HT1080 (cell line): Measurements from ENCODE around the gene NEU4. TPM values are rescaled to one million over a fixed set of nuclear protein-coding genes. Genes with fewer than 3 reads are reported as not detected.
"Not testable (repeated sequence)": the region's sequence is repeated elsewhere in the genome, so short reads cannot be mapped to it uniquely, and the experiment has no call there.

ENCODE experiments used
- DNase-seq: peaks from one replicate; pipeline ENCODE4 v3.0.0-alpha.2; 2015; ENCODE audit warnings: low read depth
- total RNA-seq: library from RNA; depleted of rRNA; stranded (reverse); fragments of >200 nt; shearing (Covaris generic); gene quantifications from 2 replicates; pipeline ENCODE4 v1.2.3, GENCODE V29; 2014

Gene NEU4
- total RNA-seq, 1 experiment from 2014 or later = not detected

- DNase-seq = no peak
Measured at GRCh38 chr2:241798631-241799521, 10.1 kb upstream of the NEU4 start.

DNA sequence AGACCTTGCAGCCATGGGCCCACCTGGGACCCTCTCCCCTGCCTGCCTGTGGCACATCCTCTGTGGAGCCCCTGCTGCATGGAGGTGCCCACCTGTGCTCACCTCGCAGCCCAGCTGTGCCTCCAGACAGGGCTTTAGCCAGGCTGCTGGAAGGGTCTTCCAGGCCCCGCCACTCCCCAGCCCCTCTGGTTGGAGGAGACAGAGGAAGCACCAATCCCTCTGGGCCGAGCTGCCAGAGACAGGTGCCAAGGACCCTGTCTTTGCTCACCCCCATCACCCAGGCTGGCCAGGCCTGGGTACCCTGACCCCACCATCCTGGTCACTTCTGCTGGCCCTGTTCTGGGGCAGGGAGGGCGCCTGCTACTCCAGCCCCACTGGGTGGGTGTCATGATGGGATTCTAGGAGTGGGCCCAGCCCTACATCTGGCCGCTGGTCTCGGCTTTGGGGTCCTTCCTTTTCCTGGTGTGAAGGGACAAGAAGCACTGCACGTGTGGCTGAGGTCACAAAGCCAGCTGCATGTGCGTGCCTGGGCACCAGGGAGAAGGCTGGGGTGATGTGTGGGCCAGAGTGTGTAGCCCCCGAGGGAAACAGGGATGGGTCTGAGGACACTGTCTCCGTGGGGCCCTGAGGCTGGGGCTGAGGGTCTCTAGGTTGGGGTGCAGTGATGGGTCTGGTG is 9.3 kb upstream of the NEU4 start:
- no peak for DNase-seq

- not testable (repeated sequence) for DNase-seq
Measured at GRCh38 chr2:241800198-241800903, 8.6 kb upstream of the NEU4 start.

GRCh38 chr2:241801611-241802420 is 7.2 kb upstream of the NEU4 start:
- no peak for DNase-seq

GRCh38 chr2:241802421-241803318 is 6.3 kb upstream of the NEU4 start:
- DNase-seq = no peak

DNA sequence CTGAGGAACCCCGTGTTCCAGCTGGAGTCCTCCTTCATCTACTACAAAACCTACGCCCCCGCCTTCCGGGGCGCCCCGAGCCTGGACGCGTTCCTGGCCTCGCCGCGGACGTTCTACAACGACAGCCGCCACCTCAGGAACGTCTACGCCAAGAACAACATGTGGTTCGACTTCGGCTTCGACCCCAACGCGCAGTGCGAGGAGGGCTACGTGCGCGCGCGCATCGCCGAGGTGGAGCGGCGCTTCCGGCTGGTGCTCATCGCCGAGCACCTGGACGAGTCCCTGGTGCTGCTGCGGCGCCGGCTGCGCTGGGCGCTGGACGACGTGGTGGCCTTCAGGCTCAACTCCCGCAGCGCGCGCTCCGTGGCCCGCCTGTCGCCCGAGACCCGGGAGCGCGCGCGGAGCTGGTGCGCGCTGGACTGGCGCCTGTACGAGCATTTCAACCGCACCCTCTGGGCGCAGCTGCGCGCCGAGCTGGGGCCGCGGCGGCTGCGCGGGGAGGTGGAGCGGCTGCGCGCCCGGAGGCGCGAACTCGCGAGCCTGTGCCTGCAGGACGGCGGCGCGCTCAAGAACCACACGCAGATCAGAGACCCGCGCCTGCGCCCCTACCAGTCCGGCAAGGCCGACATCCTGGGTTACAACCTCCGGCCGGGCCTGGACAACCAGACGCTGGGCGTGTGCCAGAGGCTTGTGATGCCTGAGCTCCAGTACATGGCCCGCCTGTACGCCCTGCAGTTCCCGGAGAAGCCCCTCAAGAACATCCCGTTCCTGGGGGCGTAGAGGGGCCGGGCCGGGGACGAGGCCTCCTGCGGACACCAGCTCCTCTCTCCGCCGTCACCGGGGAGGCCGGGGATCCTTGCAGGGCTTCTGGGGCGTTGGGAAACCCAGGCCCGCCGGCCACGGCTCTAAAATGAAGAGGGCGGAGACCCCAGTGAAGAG is 5.3 kb upstream of the NEU4 start:
- DNase-seq = no peak

- peak; percentile 52 for DNase-seq
Measured at GRCh38 chr2:241804326-241805229, 4.4 kb upstream of the NEU4 start.

DNA sequence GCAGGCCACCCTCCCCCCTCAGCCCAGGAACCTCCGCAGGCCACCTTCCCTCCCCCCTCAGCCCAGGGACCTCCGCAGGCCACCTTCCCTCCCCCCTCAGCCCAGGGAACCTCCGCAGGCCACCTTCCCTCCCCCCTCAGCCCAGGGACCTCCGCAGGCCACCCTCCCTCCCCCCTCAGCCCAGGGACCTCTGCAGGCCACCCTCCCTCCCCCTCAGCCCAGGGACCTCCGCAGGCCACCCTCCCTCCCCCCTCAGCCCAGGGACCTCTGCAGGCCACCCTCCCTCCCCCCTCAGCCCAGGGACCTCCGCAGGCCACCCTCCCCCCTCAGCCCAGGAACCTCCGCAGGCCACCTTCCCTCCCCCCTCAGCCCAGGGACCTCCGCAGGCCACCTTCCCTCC is 2.8 kb upstream of the NEU4 start:
- DNase-seq = not testable (repeated sequence)

- DNase-seq = no peak
Measured at GRCh38 chr2:241808051-241808720, 807 bp upstream of the NEU4 start.

DNA sequence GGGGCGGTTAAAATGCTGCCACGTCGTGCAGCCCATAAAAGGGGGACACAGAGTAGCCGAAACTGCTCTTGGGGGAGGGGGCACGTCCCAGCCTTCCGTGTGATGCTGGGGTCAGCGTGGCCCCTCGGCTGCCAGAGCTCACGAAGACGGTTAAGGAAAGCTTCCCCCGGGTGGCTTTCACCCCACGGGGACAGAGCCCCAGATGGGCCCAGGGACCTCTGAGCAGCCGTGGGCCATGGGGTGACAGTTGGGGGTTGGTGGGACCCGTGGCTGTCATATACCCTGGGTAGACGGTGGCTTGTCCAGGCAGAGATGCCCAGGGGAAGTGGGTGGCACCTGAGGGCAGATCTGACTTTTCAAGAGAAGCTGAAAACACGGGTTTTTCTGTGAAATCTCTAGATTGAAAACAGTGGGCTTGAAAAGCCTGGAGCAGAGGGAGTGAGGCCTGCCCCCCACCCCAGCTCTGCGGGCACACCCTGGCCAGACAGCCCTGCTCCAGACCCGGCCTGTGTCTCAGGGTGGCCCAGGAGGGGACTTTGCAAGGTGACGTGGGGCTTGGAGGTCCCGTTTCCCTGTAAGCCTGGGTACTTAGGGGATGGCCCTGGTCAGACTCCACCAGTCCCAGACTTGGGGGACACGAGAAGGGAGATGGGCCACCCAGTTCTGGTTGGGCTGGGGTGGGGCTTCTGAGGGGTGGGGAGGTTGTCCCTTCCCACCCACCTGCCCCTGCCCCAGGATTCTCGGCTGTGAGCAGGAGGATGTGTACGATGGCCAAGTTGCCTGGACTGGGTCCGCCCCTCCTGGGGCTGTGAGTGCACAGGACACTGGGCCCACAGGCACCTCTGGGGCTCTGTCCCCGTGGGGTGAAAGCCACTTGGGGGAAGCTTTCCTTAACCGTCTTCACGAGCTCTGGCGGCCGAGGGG is 652 bp downstream of the NEU4 start:
- no peak for DNase-seq

DNA sequence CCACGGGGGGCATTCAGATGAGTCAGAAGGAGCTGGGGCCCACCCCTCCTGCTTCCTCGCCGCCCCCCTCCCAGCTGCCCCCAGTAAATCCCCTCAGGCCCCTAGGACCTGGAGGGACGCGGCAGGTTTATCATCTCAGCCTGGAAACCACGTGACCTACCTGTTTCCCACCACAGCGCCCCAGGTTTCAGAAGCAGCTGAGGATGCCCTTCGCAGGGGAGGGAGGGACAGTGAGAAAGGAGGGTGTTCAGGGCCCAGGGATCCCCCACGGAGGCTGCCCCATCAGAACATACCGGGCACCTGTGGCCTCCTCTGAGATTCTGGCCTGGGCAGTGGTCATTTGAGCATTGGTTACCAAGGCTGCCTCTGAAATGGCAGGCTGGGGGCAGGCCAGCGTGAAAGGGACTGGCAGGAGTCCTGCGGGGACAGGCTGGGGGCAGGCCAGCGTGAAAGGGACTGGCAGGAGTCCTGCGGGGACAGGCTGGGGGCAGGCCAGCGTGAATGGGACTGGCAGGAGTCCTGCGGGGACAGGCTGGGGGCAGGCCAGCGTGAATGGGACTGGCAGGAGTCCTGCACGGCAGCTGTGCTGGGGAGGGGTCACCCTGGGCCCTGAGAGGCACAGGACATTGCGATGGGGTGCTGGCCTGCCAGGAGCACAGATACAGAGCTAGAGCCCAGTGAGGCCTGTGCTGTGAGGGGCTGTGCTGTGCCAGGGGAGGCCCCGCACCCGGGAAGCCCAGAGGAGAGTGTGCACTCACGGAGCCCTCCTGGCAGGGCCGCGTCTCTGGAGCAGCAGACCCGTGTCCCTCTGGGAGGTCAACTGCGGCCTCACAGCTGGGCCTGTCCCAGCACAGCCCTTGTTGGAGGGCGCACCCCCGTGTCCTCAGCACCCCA is 1.6 kb downstream of the NEU4 start:
- no peak for DNase-seq

GRCh38 chr2:241811201-241811951 is 2.4 kb downstream of the NEU4 start:
- DNase-seq = no peak

DNA sequence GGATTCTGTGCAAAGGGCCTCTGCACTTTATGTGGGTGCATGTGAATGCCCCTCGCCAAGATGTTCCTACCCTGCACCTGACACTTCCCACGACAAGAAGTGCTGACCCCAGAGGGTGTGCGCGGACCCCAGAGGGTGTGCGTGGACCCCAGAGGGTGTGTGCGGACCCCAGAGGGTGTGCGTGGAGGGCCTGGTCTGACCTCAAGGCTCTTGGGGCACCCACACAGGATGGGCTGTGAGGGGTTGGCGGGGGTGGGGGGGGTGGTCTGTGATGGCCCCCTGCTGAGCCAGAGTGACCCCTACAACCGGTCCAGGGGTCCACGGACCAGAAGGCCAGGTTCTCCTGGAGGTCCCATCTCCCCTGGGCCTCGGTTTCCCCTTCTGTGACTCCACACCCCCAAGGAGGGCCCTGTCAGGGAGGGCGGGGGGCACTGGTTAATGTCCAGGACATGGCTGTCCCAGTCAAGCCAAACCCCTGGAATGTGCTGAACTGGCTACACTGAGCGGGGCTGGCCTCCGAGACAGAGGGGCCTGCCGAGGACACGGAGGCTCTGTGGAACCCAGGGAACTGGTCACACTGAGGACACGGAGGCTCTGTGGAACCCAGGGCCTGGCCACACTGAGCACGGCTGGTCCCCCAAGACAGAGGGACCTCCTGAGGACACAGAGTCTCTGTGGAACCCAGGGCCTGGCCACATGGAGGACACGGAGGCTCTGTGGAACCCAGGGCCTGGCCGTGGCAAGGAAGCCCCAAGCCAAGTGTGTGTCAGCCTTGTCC is 3.1 kb downstream of the NEU4 start:
- no peak for DNase-seq
